HCT116 (cell line): ENCODE measurements around the gene GSDMA.

Source experiments
- CTCF ChIP-seq, 3 experiments: fragments of 200-600 bp in 1 of 3; sonication (generic) in 1 of 3; IDR thresholded peaks in 2 of 3; conservative IDR thresholded peaks in 1 of 3; 2 replicates each; pipeline ENCODE4 v1.5.1; 2012 to 2017; ENCODE audit warnings: low read depth in 2 of 3, low read length in 2 of 3, antibody characterized with exemption in 1 of 3, borderline replicate concordance in 1 of 3, control low read depth in 1 of 3, mild to moderate bottlenecking in 1 of 3, mixed read lengths in 1 of 3, mixed run types in 1 of 3, moderate library complexity in 1 of 3; ENCODE audit not compliant: insufficient read depth in 1 of 3
- EGR1 ChIP-seq: IDR thresholded peaks from 2 replicates; pipeline ENCODE4 v1.6.1; 2012; ENCODE audit warnings: low read depth
- JUND ChIP-seq: IDR thresholded peaks from 2 replicates; pipeline ENCODE4 v1.6.1; 2012
- MAX ChIP-seq: IDR thresholded peaks from 2 replicates; pipeline ENCODE4 v1.6.1; 2012
- POLR2A ChIP-seq: IDR thresholded peaks from 2 replicates; pipeline ENCODE4 v1.7.0; 2011; ENCODE audit warnings: borderline replicate concordance; ENCODE audit not compliant: insufficient read depth, insufficient read length; ENCODE audit errors: extremely low read depth
- RAD21 ChIP-seq: IDR thresholded peaks from 2 replicates; pipeline ENCODE4 v1.6.1; 2012; ENCODE audit warnings: low read depth, mild to moderate bottlenecking
- REST ChIP-seq: IDR thresholded peaks from 2 replicates; pipeline ENCODE4 v1.6.1; 2012; ENCODE audit warnings: low read depth
- SIN3A ChIP-seq: IDR thresholded peaks from 2 replicates; pipeline ENCODE4 v1.6.1; 2012; ENCODE audit warnings: low read depth
- SRF ChIP-seq: IDR thresholded peaks from 2 replicates; pipeline ENCODE4 v1.6.1; 2012; ENCODE audit warnings: low read depth
- TCF7L2 ChIP-seq: IDR thresholded peaks from 2 replicates; pipeline ENCODE4 v1.7.0; 2011; ENCODE audit warnings: borderline replicate concordance, inconsistent platforms; ENCODE audit not compliant: insufficient read depth, insufficient read length; ENCODE audit errors: extremely low read depth
- YY1 ChIP-seq: IDR thresholded peaks from 2 replicates; pipeline ENCODE4 v1.6.1; 2011; ENCODE audit warnings: low read length, low read depth, moderate library complexity, mild to moderate bottlenecking; ENCODE audit not compliant: insufficient replicate concordance; ENCODE audit errors: extremely low read depth

GRCh38 chr17:39963829-39964228 lies 1.0 kb downstream of the GSDMA start:
- TF ChIP-seq CTCF (IDR thresholded peaks at IDR 0.05 in 2 of 3, conservative IDR thresholded peaks at IDR 0.05 in 1 of 3; ENCODE audit: borderline replicate concordance in 1 of 3, insufficient read depth in 1 of 3, low read depth in 2 of 3, low read length in 2 of 3) = no peak
- no peak for TF ChIP-seq REST
- TF ChIP-seq EGR1 = no peak
- TF ChIP-seq SRF = no peak
- no peak for TF ChIP-seq MAX
- no peak for TF ChIP-seq POLR2A
- no peak for TF ChIP-seq RAD21
- TF ChIP-seq SIN3A = no peak
- no peak for TF ChIP-seq TCF7L2
- no peak for TF ChIP-seq YY1
- no peak for TF ChIP-seq JUND
